Esophagus muscularis mucosa (tissue), 4 donors: Measurements from ENCODE around the gene CTIF.

ENCODE experiments used
- CTCF ChIP-seq, 3 experiments: fragments of 200-600 bp in 2 of 3; fragments of 450-650 bp in 1 of 3; sonication (generic) in 2 of 3; IDR thresholded peaks; one replicate each; pipeline ENCODE4 v1.5.1; 2017 to 2019; ENCODE audit warnings: antibody characterized with exemption in 3 of 3, mild to moderate bottlenecking in 2 of 3, moderate library complexity in 1 of 3
- EP300 ChIP-seq: sonication (generic); formaldehyde crosslinking; IDR thresholded peaks from one replicate; pipeline ENCODE4 v1.6.1; 2017; ENCODE audit warnings: antibody characterized with exemption
- POLR2A ChIP-seq: fragments of 450-650 bp; IDR thresholded peaks from one replicate; pipeline ENCODE4 v1.6.1; 2017; ENCODE audit warnings: antibody characterized with exemption, moderate library complexity, mild to moderate bottlenecking, low read depth
- POLR2AphosphoS5 ChIP-seq, 2 donors: sonication (generic); formaldehyde crosslinking; IDR thresholded peaks; one replicate each; pipeline ENCODE4 v1.6.1; 2017; ENCODE audit warnings: antibody characterized with exemption in 2 of 2

- no peak for TF ChIP-seq CTCF (IDR thresholded peaks at IDR 0.05)
- TF ChIP-seq POLR2AphosphoS5 (IDR thresholded peaks at IDR 0.05), result no peak
- no peak for TF ChIP-seq POLR2A
- no peak for TF ChIP-seq EP300
Measured at GRCh38 chr18:48753691-48754090, 214.9 kb downstream of the CTIF start.
